Activated CD8-positive, alpha-beta T cell treated with anti-CD3 and anti-CD28 coated beads for 36 hours (primary cell): ENCODE measurements around the gene CORO7. TPM values are rescaled to one million over a fixed set of nuclear protein-coding genes. Genes with fewer than 3 reads are reported as not detected.
A peak's percentile ranks its signal among the peaks of the same experiment; 100 is the strongest.

Source experiments
- ATAC-seq: fragments of 200-7000 bp; cut with Tn5 transposase; one replicate; pipeline ENCODE4 v1.10.0; 2021; ENCODE audit warnings: mild to moderate bottlenecking, moderate library complexity
- CTCF ChIA-PET: fragments of 350-600 bp; sonication (Branson Sonifier 250); formaldehyde crosslinking; loops from one replicate; lab custom pipeline; 2021; ENCODE audit warnings: antibody characterized with exemption; lab: Charles Lee
- POLR2A ChIA-PET: fragments of 350-600 bp; sonication (Branson Sonifier 250); formaldehyde crosslinking; loops from one replicate; lab custom pipeline; 2021; ENCODE audit warnings: antibody characterized with exemption; lab: Charles Lee
- DNase-seq: peaks from one replicate; pipeline ENCODE4 v3.0.0-alpha.2; 2020
- H3K27ac Mint-ChIP-seq: one replicate; pipeline ENCODE4 v1.8.0; 2021; ENCODE audit warnings: mild to moderate bottlenecking, mixed read lengths
- H3K27me3 Mint-ChIP-seq: one replicate; pipeline ENCODE4 v1.8.0; 2021; ENCODE audit warnings: mixed read lengths
- H3K36me3 Mint-ChIP-seq: one replicate; pipeline ENCODE4 v1.8.0; 2021; ENCODE audit warnings: low read depth, mixed read lengths
- H3K4me1 Mint-ChIP-seq: one replicate; pipeline ENCODE4 v1.8.0; 2021; ENCODE audit warnings: low read depth, mixed read lengths
- H3K4me3 Mint-ChIP-seq: one replicate; pipeline ENCODE4 v1.8.0; 2021; ENCODE audit warnings: mild to moderate bottlenecking, moderate library complexity, mixed read lengths
- H3K9me3 Mint-ChIP-seq: one replicate; pipeline ENCODE4 v1.8.0; 2021; ENCODE audit warnings: mixed read lengths
- intact Hi-C: fragments of 100-400 bp; cut with micrococcal nuclease; formaldehyde crosslinking; loops from one replicate; pipeline ENCODE4 v1.10.0; 2022
- total RNA-seq, 2 experiments: library from RNA; stranded (reverse); gene quantifications; one replicate each; pipeline ENCODE4 v1.2.3, GENCODE V29; 2021
- TF ChIP-seq, protein P1 (sequence below): fragments of 200-600 bp; IDR thresholded peaks from one replicate; pipeline ENCODE4 v1.8.0; 2022; ENCODE audit warnings: antibody characterized with exemption, mild to moderate bottlenecking

Gene CORO7
- total RNA-seq, 2 experiments from 2014 or later = 73.3 to 76.6 TPM

DNA sequence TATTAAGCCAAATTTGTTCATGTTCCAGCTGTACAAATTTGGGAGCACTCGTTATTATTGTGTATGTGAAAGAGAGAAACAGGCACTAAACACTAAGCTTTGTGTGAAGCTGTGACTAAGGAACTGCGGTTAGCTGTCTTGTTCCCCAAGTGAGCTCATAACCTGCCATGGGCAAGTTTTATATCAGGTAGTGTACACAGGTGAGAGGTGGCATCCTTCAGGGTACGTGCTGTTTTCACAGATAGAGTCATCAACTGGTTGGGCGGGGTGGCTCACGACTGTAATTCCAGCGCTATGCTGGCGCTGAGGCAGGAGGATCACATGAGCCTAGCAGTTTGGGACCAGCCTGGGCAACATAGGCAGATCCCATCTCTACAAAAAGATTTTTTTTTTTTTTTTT lies 12.1 kb upstream of the CORO7 start:
- TF ChIP-seq, protein P1, sequence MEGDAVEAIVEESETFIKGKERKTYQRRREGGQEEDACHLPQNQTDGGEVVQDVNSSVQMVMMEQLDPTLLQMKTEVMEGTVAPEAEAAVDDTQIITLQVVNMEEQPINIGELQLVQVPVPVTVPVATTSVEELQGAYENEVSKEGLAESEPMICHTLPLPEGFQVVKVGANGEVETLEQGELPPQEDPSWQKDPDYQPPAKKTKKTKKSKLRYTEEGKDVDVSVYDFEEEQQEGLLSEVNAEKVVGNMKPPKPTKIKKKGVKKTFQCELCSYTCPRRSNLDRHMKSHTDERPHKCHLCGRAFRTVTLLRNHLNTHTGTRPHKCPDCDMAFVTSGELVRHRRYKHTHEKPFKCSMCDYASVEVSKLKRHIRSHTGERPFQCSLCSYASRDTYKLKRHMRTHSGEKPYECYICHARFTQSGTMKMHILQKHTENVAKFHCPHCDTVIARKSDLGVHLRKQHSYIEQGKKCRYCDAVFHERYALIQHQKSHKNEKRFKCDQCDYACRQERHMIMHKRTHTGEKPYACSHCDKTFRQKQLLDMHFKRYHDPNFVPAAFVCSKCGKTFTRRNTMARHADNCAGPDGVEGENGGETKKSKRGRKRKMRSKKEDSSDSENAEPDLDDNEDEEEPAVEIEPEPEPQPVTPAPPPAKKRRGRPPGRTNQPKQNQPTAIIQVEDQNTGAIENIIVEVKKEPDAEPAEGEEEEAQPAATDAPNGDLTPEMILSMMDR = no peak
- H3K27ac Mint-ChIP-seq = peak overlapping the region; percentile 31

DNA sequence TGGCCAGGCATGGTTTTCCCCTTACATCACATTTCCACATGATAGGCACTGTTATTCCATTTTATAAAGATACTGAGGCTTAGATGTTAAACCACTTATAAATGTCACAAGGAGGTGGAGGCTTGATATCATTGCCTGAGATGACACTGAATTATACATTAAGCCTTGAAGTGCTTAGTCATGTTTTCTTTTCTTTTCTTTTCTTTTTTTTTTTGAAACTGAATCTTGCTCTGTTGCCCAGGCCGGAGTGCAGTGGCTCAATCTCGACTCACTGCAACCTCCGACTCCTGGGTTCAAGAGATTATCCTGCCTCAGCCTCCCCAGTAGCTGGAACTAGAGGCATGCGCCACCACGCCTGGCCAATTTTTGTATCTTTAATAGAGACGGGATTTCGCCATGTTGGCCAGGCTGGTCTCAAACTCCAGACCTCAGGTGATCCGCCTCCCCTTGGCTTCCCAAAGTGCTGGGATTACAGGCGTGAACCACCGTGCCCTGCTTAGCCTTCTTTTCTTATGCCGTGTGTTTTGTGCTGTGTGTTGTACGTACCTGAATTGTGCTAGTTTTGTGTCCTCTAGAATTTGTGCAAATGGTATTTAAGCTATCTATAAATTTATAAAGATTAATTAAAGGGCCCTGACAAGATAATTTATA lies 10.5 kb upstream of the CORO7 start:
- peak overlapping the region; percentile 93 for H3K4me3 Mint-ChIP-seq
- H3K27me3 Mint-ChIP-seq = no peaks in the 10 kb centered on the region
- peaks cover 31% of the 10 kb centered on the region for H3K36me3 Mint-ChIP-seq
- DNase-seq = no peak
- POLR2A ChIA-PET = interaction anchor here (1.0 to 2.4 kb wide), 8 partner anchors 8 to 60 kb away, joined by 3 to 16 read pairs (median 4); partner anchors contain the start of genes CORO7 and NMRAL1
- H3K4me1 Mint-ChIP-seq = peaks cover 35% of the 10 kb centered on the region
- TF ChIP-seq, protein P1 = no peak
- CTCF ChIA-PET = interaction anchor here (1.7 kb wide), 1 partner anchor 68 kb away, joined by 4 read pairs; no protein-coding TSS in a partner anchor
- H3K9me3 Mint-ChIP-seq = no peaks in the 10 kb centered on the region
- H3K27ac Mint-ChIP-seq = peak overlapping the region; percentile 100
- intact Hi-C loops = loop anchor here (5.0 kb wide), 1 partner anchor 50 kb away; the partner anchor contains the start of gene HMOX2
- no peak for ATAC-seq

More for the DNA sequence above, 12.1 kb upstream of the CORO7 start:
- H3K27me3 Mint-ChIP-seq = no peaks in the 10 kb centered on the region
- H3K36me3 Mint-ChIP-seq = peaks cover 38% of the 10 kb centered on the region
- ATAC-seq = no peak
- ChIA-PET CTCF (interaction anchor here (1.1 kb wide), 1 partner anchor 31 kb away, joined by 3 read pairs; no protein-coding TSS in a partner anchor), POLR2A (interaction anchor here (0.5 to 1.8 kb wide), 6 partner anchors 12 to 64 kb away, joined by 3 to 7 read pairs (median 3); no protein-coding TSS in a partner anchor)
- no peak for DNase-seq
- peak overlapping the region; percentile 27 for H3K4me3 Mint-ChIP-seq
- intact Hi-C loops = loop anchor here (5.0 kb wide), 1 partner anchor 49 kb away; the partner anchor contains the start of gene HMOX2
- no peaks in the 10 kb centered on the region for H3K9me3 Mint-ChIP-seq
- H3K4me1 Mint-ChIP-seq = peaks cover 40% of the 10 kb centered on the region

DNA sequence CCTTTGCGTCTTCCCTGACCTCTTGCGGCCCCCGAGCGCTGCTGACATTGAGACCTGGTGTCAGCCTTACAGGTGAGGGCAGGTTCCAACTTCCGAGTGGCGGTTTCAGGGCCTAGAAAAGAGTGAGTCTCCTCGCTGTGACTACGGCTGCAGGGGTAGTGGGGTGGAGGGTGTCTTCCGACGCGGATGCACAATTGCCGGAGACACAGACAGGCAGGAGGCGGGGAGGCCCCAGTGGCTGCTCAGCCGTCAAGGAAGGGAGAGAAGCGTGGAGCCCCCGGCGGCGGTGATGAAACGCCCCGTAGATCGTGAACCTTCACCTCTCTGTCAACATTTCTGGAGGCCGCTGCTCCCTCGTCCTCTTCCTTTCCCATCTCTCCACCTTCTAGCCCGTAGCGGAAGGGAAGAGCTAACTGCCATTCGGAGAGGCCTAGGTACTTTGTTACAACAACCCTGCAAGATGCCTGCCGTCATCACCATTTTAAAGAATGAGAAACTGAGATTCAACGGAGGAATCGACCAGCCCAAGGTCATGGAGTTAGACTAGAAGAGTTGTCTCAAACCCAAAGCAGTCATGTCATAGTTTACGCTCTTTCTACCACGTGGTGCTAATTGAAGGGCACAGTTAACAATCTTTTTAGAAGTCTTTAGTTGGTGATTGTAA lies 9.8 kb upstream of the CORO7 start:
- Mint-ChIP-seq H3K4me3 (peak overlapping the region; percentile 93), H3K9me3 (no peaks in the 10 kb centered on the region), H3K4me1 (peaks cover 33% of the 10 kb centered on the region), H3K27ac (peak overlapping the region; percentile 100), H3K36me3 (peaks cover 27% of the 10 kb centered on the region), H3K27me3 (no peaks in the 10 kb centered on the region)
- CTCF ChIA-PET = interaction anchor here (1.7 kb wide), 1 partner anchor 67 kb away, joined by 4 read pairs; no protein-coding TSS in a partner anchor
- intact Hi-C loops = loop anchor here (5.0 kb wide), 1 partner anchor 51 kb away; the partner anchor contains the start of gene HMOX2
- DNase-seq = peak; percentile 61
- TF ChIP-seq, protein P1 = no peak
- POLR2A ChIA-PET = interaction anchor here (0.7 to 2.4 kb wide), 7 partner anchors 9 to 122 kb away, joined by 3 to 16 read pairs (median 4); partner anchors contain the start of genes CORO7 and NMRAL1
- ATAC-seq = peak; percentile 32

DNA sequence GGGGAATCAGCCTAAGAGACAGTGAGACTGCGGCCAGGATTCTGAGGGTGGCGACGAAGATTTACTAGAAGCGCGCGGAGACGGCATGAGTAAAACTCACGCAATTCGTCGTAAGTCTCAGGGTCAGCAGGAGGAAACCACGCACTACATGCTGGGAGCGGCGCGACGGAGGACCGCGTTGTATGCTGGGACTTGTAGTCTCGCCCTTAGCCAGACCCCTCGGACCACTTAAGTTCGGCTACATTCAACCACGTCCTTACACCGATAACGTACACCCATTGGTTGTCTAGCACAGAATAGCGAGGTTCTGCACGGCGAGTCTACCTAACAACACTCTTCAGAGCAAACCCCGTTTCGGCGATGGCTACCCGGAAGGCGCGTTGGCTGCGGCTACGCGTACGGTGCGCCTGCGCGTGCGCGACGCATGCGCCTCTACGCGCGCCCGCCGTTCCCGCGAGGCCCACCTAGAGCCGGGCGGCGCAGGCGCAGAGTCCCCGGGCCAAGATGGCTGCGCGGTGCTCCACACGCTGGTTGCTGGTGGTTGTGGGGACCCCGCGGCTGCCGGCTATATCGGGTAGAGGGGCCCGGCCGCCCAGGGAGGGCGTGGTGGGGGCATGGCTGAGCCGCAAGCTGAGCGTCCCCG lies 9.1 kb upstream of the CORO7 start, which contains the start of gene DNAJA3:
DNAJA3 (plus strand) TSS at position 491 of the 643 bp plus-strand sequence; CDS start at position 505, 14 bp downstream.
- Mint-ChIP-seq H3K27ac (peak within 1 kb of the TSS; percentile 100), H3K4me1 (peaks cover 30% of the 10 kb centered on the region), H3K9me3 (no peaks in the 10 kb centered on the region), H3K4me3 (peak within 1 kb of the TSS; percentile 93), H3K36me3 (peaks cover 25% of the 10 kb centered on the region), H3K27me3 (no peaks in the 10 kb centered on the region)
- ATAC-seq (peak; percentile 93), DNase-seq (peak; percentile 94)
- CTCF ChIA-PET = no interaction called here
- POLR2A ChIA-PET = interaction anchor here (0.7 to 2.4 kb wide), 7 partner anchors 9 to 122 kb away, joined by 3 to 16 read pairs (median 4); partner anchors contain the start of genes CORO7 and NMRAL1
- TF ChIP-seq, protein P1 = no peak
- intact Hi-C loops = loop anchor here (5.0 kb wide), 1 partner anchor 52 kb away; the partner anchor contains the start of gene HMOX2
